HG03521 (cell line): ENCODE results near the gene PRKAG2.
A peak's percentile ranks its signal among the peaks of the same experiment; 100 is the strongest.

Experiments
- ATAC-seq: cut with Tn5 transposase; IDR thresholded peaks from one replicate; pipeline ENCODE4 v1.9.1; 2021; ENCODE audit warnings: mild to moderate bottlenecking, moderate library complexity; ENCODE audit not compliant: unreplicated experiment

PRKAG2 gene

DNA sequence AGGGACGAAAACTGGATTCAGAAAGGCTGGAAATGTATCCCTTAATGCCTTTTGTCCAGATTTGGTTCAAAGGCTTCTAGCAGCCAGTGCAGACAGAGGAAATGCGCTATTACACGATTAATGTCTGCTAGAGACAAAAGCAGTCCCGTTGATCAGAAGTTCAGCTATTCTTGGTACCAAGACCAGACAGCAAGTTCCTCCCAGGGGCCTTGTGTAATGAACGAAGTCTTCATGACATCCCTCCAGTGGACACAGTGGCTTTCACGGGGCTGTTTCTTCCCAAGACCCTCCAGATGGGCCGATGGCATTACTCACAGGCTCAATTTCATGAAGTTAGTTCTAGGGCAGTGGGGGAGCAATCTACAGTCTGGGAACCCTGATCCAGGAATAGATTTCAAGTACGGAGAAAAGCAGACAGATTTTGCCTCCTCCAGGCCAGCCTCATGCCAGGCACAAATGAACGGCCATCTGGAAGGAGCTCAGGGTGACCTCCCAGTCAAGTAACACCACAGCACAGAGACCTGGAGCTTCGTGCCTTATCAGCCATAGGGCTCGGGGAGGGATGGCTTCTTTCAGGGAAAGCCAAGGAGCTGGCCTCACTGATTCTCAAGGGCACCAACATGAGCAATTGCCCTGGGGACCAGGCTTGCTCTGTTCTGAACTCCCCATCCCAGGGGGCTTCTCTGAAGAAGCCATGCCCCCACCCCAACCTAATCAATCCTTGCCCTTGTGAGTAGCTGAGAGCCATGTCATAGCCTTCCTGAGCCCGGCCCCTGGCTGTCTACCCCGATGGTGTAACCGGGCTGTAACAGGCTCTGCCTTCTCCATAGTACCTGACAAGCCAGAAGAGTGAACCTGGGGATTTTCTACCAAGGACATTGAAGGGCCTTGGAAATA, 101.1 kb downstream of the PRKAG2 start:
- no peak for ATAC-seq

GRCh38 chr7:151774951-151775350, 102.0 kb downstream of the PRKAG2 start:
- no peak for ATAC-seq

- no peak for ATAC-seq
These were observed 103.1 kb downstream of the PRKAG2 start for GRCh38 chr7:151773797-151774196.

DNA sequence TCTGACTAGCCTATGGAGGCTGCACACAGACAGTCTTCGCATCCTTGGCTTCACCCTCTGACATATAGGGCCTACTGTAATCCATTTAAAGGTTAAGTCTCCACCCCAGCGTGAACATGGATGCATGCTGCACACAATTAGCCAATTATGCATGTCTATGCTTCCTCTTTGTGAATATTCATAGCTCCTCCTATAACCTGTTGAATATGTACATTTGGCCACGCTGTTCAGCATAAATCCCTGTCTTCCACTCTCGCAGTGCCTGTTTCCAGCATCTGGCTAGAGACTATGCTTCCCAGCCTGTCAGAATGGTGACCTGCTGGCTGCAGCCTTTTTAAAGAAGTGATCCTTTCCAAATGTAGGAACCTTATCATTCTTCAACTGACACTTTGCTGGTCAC, 106.7 kb downstream of the PRKAG2 start:
- no peak for ATAC-seq

GRCh38 chr7:151769188-151769821, 107.6 kb downstream of the PRKAG2 start:
- ATAC-seq = peak; percentile 48

GRCh38 chr7:151768805-151769187, 108.1 kb downstream of the PRKAG2 start:
- no peak for ATAC-seq

DNA sequence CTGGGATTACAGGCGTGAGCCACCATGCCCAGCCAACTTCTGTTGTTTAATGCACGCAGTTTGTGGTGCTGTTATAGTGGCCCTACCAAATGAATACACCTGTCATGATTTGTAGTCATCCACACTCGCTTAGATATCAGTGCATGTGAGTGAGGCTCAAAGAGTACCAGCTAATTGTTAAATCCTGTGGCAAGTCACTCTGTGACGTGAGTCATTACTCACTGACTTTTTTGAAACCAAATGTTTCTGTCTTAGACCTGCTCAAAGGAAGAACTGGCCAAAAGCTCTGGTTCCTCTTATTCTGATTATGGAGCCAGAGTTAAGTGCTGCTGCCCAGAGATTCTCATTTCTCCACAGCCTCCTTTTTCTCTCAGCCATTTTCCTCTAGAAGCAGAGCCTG, 109.4 kb downstream of the PRKAG2 start:
- no peak for ATAC-seq

DNA sequence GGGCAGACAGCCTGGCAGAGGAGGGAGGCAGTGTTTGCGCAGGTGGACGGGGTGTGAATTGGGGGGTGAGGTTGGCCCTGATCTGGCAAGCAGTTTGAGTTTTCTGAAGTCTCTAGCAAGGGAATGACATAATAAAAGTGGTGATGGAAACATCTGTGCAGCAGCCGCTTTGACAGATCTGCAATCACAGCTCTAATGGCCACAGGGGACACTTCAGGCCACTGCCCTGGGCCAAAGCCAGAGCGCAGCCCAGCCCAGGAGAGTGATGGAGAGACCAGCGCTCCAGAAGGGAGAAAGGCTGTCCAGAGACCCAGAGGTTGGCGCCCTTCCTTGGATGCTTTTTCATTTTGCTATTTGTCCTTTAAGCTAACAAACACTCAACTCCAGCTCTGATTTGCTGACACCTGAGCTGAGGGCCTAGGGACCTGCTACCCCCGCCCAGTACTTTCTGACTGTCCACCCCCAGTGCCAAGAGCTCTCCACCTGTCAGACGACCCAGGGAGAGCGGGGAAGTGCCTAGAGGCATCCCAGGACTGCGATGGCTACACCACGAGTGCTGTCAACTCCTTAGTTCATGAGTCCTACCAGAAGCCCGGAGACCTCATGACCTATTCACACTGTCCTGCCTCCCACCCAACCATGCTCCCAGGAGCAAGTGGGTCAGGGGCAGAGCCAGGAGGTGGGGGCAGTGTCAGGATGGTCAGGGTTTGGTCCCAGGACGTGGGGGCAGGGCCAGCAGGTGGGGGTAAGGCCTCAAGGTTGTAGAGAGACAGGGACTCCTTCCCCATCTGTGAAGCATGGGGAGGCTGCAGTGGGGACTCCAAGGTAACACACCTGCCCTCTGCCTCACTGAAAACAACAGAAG, 112.6 kb downstream of the PRKAG2 start:
- no peak for ATAC-seq

GRCh38 chr7:151763420-151763984, 113.4 kb downstream of the PRKAG2 start:
- ATAC-seq = no peak

- no peak for ATAC-seq
These were observed 114.2 kb downstream of the PRKAG2 start for GRCh38 chr7:151762583-151763245.

DNA sequence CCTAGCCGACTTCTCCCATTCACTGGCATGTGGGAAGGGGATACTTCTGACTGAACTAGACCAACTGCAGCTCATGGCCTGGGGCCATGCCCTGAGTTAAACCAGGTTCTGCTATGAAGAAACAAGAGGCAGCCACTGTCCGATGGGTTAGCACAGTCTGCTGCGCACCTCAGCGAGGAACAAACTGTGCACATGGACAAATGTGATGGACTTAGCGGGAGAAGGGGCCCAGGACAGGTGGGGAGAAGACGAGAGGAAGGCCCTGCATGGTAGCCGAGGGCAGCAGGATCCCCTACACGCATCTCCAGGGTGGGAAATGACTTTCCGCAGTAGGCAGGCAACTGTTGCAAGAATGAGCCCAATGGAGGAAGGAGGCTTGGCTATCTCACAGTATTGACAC, 115.0 kb downstream of the PRKAG2 start:
- no peak for ATAC-seq

DNA sequence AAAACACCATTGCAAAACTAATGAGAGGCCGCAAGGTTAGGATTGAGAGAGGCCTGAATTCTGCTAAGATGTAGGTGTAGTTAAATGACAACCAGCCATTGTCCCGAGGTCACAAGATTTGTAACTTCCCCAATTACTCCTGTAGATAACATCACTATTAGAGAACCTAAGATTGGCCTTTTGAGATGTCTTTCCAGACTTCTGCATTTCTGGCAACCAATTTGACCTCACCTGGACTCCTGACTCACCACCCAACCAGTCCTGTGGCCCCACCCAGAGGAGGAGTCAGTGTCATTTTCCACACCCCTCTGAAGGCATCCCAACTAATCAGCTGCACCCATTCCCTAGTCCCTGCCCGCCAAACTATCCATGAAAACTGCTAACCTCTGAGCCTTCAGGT, 115.7 kb downstream of the PRKAG2 start:
- ATAC-seq = no peak

- ATAC-seq = peak; percentile 46
These were observed 117.3 kb downstream of the PRKAG2 start for GRCh38 chr7:151759591-151760042.

- peak; percentile 20 for ATAC-seq
These were observed 118.0 kb downstream of the PRKAG2 start for GRCh38 chr7:151758622-151759540.

DNA sequence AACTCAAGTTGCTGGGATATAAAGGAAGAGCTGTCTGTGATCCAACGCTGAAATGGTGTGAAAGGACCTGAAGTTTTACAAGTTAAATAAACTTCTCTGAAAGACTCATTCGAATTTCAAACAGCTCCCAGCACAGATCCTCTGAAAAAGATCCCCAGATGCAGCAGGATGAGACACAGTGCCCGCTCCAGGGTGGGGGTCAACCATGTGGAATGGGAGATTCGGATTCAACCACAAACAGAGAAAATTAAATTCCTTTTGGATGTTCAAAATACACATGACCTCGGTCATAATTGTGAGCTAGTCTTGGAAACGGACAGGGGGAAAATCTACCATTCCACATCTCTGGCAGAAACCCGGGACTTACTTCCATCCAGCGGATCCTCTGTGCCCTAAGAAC, 119.6 kb downstream of the PRKAG2 start:
- no peak for ATAC-seq

- no peak for ATAC-seq
These were observed 120.0 kb downstream of the PRKAG2 start for GRCh38 chr7:151756866-151757265.

- ATAC-seq = no peak
These were observed 120.7 kb downstream of the PRKAG2 start for GRCh38 chr7:151756076-151756731.

DNA sequence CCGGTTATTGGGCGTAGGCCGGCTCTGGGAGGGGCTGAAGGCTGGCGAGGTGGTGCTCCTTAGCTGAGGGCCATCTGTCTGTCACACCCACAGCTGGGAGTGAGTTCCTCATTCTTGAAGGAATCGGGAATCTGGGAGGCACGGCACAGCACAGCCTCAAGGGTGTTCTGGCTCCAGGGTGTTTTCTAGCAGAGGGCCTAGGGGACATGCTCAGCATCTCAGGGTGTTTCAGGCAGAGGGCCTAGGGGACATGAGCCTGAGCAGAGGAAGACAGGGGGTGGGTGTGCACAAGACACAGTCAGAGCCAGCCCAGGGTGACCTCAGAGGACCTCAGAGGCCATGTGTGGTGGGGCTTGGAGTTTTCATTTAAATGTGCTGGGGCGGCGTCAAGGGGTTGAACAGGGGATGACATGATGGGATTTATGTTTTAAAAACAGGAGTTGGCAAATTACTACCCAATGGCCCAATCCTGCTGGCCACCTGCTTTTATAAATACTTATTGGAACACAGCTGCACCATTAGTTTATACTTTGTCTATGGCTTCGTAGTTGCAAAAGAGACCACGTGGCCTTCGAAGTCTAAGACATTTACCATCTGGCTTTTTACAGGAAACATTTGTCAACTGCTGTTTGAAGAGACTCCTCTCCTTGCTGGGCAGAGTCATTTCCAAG, 121.6 kb downstream of the PRKAG2 start:
- no peak for ATAC-seq
